NCI-H748 treated with DMSO at 0.1 percent for 48 hours (cell line): ENCODE data around the gene TAX1BP1.
"Not testable (repeated sequence)": the region's sequence is repeated elsewhere in the genome, so short reads cannot be mapped to it uniquely, and the experiment has no call there.

Source experiments
- DNase-seq: peaks from one replicate; lab custom pipeline; 2025; lab: John Stamatoyannopoulos, UW

Gene TAX1BP1

GRCh38 chr7:27739301-27739908, 557 bp upstream of the TAX1BP1 start:
- peak; percentile 86 for DNase-seq

GRCh38 chr7:27740449-27741086, 606 bp downstream of the TAX1BP1 start:
- DNase-seq: peak; percentile 89

- not testable (repeated sequence) for DNase-seq
These were observed 2.2 kb downstream of the TAX1BP1 start for GRCh38 chr7:27742091-27742710.

- no peak for DNase-seq
These were observed 5.2 kb downstream of the TAX1BP1 start for GRCh38 chr7:27745064-27745583.

- DNase-seq: no peak
These were observed 6.5 kb downstream of the TAX1BP1 start for GRCh38 chr7:27746486-27746885.

GRCh38 chr7:27746978-27747377, 7.0 kb downstream of the TAX1BP1 start:
- DNase-seq: no peak

DNA sequence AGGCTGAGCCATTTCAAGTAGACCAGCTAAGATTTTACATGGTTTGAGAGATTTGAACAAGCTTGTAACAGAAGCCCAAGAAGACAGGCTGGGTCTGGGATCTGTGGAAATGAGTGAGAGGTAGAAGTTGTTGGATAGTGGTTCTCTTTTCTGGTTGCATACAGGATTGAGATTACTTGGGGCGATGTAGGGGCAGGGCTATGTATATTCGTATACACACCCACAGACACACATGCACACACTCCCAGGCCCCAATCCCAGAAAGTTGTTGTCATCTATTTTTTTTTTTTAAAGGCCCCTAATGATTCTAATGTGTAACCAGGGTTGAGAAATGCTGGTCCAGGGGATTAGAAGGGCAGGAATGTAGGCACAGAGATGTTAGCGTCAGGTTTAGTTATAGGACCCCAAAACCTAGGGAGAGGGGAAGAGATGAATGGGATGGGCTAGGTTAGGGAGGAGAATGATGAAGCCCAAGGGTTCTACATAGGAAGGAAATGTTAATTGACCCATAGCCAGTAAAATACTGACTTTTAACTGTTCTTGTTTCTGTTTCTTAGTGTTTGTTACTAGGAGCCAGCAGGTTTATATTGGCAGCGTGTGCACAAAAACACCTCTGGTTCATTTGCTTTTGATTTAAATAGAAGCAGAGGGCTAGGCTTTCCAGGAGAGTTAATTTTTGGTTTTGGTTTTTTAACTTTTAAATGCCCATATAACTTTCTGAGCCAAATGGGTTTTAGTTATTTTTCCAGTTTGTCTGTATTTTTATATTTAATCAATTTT, 7.8 kb downstream of the TAX1BP1 start:
- no peak for DNase-seq

GRCh38 chr7:27750316-27750715, 10.4 kb downstream of the TAX1BP1 start:
- no peak for DNase-seq

- no peak for DNase-seq
These were observed 12.1 kb downstream of the TAX1BP1 start for GRCh38 chr7:27751888-27752660.

DNA sequence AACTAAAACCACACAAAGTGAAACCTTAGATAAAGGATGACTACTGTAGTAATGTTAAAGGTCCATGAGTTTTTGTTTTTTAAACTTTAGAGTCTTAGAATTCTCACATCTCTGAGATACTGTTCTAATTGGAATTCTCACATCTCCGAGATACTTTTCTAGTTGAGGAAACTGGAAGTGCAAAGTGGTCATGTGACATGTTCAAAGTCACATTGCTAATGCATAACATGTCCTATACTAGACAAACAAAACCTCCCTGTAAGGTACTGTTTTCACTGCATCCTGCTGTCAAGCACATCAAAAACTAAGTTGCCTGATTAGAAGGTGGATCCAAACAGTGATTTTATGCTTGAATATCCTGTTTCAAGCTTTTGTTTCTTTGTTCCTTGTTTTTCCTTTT, 13.9 kb downstream of the TAX1BP1 start:
- no peak for DNase-seq

DNA sequence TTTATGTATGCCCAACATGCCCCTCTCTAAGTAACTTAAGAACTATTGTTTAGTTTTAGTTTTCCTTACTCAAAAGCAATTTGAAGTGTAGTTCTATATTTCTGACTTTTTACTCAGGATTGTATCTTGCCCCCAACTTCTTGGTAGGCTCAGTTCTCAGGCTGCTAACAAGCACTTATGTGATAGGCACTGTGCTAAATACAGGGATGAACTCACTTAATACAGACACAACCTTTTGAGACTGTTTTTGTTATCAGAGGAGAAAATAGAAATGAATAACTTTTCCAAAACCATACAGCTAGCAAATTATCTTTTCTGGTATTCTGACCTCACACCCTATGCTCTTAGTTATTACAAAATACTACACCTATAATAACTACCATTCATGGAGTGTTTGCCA, 16.3 kb downstream of the TAX1BP1 start:
- DNase-seq: no peak

- no peak for DNase-seq
These were observed 19.5 kb downstream of the TAX1BP1 start for GRCh38 chr7:27759491-27759890.

- no peak for DNase-seq
These were observed 22.1 kb downstream of the TAX1BP1 start for GRCh38 chr7:27762062-27762461.

- DNase-seq: no peak
These were observed 24.1 kb downstream of the TAX1BP1 start for GRCh38 chr7:27763983-27764508.

DNA sequence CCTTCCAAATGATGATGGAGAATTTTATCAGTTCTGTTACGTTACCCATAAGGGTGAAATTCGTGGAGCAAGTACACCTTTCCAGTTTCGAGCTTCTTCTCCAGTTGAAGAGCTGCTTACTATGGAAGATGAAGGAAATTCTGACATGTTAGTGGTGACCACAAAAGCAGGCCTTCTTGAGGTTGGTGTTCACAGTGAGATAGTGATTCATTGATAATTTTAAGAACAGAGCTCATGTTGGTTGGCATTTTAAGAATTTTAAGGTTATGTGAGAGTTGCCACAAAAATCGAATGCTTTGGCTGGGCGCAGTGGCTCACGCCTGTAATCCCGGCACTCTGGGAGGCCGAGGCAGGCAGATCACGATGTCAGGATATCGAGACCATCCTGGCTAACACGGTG, 25.9 kb downstream of the TAX1BP1 start:
- no peak for DNase-seq

- DNase-seq: no peak
These were observed 27.4 kb downstream of the TAX1BP1 start for GRCh38 chr7:27767374-27767773.

DNA sequence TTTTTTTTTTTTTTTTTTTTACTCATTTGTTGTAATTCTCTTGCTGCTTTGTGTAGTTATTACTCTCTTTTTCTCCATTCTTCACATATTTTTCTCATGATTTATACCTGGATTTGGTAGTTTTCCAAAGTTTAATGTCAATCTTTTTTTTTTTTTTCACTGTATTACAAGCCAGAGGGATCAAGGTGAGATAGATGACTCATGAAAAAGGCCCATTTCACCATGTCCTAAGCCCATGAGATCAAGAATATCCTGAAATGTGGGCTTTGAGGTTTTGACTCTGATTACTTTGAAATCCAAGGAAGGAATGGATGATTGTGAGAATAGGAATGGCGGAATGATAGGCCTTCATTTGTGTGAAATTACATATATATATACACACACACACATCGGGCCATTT, 31.1 kb downstream of the TAX1BP1 start:
- no peak for DNase-seq

DNA sequence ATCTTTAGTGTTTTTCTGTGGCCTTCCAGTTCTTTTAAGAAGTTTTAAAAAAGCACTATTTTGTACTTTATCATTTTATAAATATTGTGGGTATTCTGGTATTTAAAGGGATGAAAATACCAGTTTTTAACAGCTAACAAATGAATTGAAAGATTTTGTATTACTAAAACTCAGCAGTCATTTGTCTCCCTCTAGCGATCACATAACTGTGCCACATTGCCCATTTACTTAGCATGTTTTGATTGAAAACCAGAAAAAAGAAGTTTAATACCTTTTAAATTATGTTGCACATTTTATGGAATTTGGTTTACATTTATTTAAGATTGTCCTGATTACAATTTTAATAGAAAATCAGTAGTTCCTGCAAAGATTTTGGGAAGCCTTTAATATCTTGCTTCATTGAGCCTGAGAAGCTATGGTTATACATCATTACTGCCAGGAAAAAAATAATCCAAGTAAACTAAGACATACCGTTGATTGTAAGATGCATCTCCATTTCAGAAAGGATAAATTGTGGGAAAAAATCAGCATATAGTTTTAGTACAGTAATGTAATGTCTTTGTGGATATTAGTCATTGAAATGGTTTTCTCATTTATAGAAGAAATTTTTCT, 34.9 kb downstream of the TAX1BP1 start:
- DNase-seq: no peak

DNA sequence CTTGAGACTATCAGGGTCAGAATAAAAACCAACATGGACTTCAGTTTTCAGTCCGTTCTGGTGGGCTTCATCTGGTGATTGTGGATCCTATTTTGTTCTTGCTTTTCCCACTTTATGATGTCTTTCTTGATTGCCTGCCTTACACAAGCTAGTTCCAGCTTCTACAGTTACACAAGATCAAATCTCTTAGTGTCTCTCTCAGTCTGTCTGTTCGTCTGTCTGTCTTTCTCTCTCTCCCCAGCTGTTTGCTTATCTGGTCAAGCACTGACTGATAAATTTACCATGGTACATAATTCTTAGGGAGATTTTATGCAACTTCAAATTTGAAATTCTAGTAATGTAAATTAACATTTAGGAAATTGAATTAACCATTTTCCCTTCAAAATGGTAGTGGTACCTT, 35.8 kb downstream of the TAX1BP1 start:
- no peak for DNase-seq

GRCh38 chr7:27777662-27778061, 37.7 kb downstream of the TAX1BP1 start:
- DNase-seq: no peak

DNA sequence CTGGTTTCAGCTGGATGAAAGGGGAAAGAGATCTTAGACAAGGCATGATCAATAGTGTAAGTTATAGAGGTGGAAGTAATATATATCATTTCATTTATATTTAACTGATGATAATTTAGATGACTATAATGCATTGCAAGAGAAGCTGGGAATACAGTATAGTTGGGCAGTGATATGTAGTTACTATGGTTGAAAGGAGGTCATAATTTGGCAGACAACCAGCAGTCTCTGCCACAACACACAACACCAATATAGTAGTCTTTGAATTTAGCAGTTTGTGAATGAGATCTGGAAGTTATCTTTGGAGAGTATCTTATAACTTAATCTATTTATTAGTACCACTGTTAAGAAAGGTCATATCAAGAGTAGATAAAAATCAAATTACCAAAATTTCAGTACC, 39.9 kb downstream of the TAX1BP1 start:
- no peak for DNase-seq
